Suprapubic skin (tissue), 4 donors: ENCODE results near the gene CST3. TPM values are rescaled to one million over a fixed set of nuclear protein-coding genes. Genes with fewer than 3 reads are reported as not detected.
A peak's percentile ranks its signal among the peaks of the same experiment; 100 is the strongest.

Experiments
- DNase-seq, 2 donors: peaks; one replicate each; pipeline ENCODE4 v3.0.0-alpha.2; 2019; ENCODE audit warnings: low spot score in 2 of 2
- H3K27ac ChIP-seq: fragments of 200-600 bp; sonication (generic); one replicate; pipeline ENCODE4 v1.5.1; 2019
- H3K27me3 ChIP-seq: fragments of 200-600 bp; sonication (generic); one replicate; pipeline ENCODE4 v1.5.1; 2019
- H3K36me3 ChIP-seq: fragments of 200-600 bp; sonication (generic); one replicate; pipeline ENCODE4 v1.5.1; 2019
- H3K4me1 ChIP-seq: fragments of 200-600 bp; sonication (generic); one replicate; pipeline ENCODE4 v1.5.1; 2019
- H3K4me3 ChIP-seq: fragments of 200-600 bp; sonication (generic); one replicate; pipeline ENCODE4 v1.5.1; 2019; ENCODE audit warnings: mild to moderate bottlenecking
- H3K9me3 ChIP-seq: fragments of 200-600 bp; sonication (generic); one replicate; pipeline ENCODE4 v1.5.1; 2019
- EP300 ChIP-seq: sonication (generic); formaldehyde crosslinking; IDR thresholded peaks from one replicate; pipeline ENCODE4 v1.6.1; 2017; ENCODE audit warnings: antibody characterized with exemption
- POLR2A ChIP-seq, 2 donors: fragments of 450-650 bp; IDR thresholded peaks; one replicate each; pipeline ENCODE4 v1.6.1; 2017; ENCODE audit warnings: antibody characterized with exemption in 2 of 2, mild to moderate bottlenecking in 2 of 2, moderate library complexity in 2 of 2
- POLR2AphosphoS5 ChIP-seq, 3 donors: sonication (generic); formaldehyde crosslinking; IDR thresholded peaks; one replicate each; pipeline ENCODE4 v1.6.1; 2017; ENCODE audit warnings: antibody characterized with exemption in 3 of 3
- WGBS: methylation state at CpG from one replicate; pipeline ENCODE4 v1.1.5; 2018; 5-methylcytosine and 5-hydroxymethylcytosine counted together
- total RNA-seq, 4 donors: library from RNA; depleted of rRNA; stranded (reverse); fragments of >200 nt; gene quantifications; one replicate each; pipeline ENCODE4 v1.1.0, GENCODE V29; 2016
- TF ChIP-seq, protein P1 (sequence below), 2 donors: fragments of 200-600 bp in 1 of 2; fragments of 450-650 bp in 1 of 2; sonication (generic) in 1 of 2; IDR thresholded peaks; one replicate each; pipeline ENCODE4 v1.5.1; 2016 to 2019; ENCODE audit warnings: antibody characterized with exemption in 2 of 2, mild to moderate bottlenecking in 1 of 2, moderate library complexity in 1 of 2

The CST3 gene
- total RNA-seq, 4 donors from 2014 or later: 258 to 476 (median 386) TPM

DNA sequence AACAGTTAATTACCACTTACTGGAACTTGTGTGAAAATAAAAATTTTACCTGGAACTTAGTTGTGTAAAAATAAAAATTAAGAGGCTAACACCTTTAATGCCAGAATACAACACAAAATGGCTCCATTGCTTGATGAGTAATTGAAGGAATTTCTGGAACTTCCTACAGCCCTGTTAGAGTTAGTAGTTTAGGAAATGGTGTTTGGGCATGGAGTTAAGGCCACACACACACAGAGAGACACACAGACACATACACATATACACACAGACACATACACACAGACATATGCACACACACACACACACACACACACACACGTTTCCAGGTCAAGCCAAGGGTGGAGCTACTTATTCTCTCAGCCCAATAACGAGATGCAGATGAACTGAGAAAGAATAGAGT lies 20.6 kb upstream of the CST3 start:
- H3K4me1 ChIP-seq: peaks cover 46% of the 10 kb centered on the region
- no peak overlapping the region for H3K4me3 ChIP-seq
- H3K27ac ChIP-seq: no peak overlapping the region
- no peak for DNase-seq
- WGBS: 45% methylated on average over 2 of the region's 2 CpGs
- TF ChIP-seq, protein P1, sequence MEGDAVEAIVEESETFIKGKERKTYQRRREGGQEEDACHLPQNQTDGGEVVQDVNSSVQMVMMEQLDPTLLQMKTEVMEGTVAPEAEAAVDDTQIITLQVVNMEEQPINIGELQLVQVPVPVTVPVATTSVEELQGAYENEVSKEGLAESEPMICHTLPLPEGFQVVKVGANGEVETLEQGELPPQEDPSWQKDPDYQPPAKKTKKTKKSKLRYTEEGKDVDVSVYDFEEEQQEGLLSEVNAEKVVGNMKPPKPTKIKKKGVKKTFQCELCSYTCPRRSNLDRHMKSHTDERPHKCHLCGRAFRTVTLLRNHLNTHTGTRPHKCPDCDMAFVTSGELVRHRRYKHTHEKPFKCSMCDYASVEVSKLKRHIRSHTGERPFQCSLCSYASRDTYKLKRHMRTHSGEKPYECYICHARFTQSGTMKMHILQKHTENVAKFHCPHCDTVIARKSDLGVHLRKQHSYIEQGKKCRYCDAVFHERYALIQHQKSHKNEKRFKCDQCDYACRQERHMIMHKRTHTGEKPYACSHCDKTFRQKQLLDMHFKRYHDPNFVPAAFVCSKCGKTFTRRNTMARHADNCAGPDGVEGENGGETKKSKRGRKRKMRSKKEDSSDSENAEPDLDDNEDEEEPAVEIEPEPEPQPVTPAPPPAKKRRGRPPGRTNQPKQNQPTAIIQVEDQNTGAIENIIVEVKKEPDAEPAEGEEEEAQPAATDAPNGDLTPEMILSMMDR (IDR thresholded peaks at IDR 0.05): no peak
- TF ChIP-seq POLR2A (IDR thresholded peaks at IDR 0.05) (no peak), POLR2AphosphoS5 (IDR thresholded peaks at IDR 0.05) (no peak), EP300 (no peak)
- H3K36me3 ChIP-seq: no peaks in the 10 kb centered on the region
- H3K9me3 ChIP-seq: no peaks in the 10 kb centered on the region
- H3K27me3 ChIP-seq: no peaks in the 10 kb centered on the region

DNA sequence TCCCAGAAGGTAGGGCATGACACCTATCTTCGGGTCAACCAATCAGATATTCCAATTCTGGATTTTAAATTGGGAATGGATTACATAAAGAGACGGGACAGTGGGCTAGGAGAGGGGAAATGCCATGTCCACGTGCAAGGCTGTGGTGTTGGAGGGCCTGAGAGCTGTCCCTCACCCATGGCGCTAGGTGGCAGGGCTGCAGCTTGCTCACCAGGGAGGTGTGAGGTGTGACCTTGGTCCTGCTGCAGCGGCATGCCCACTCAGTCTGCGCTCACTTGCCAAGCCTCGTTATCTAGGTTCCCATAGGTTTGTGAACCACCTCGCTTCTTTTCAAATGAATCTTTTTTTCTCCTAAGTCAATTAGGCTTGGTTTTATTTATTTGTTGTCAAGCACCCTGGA lies 19.4 kb upstream of the CST3 start:
- no peaks in the 10 kb centered on the region for H3K9me3 ChIP-seq
- TF ChIP-seq, protein P1 (IDR thresholded peaks at IDR 0.05): no peak
- TF ChIP-seq POLR2AphosphoS5 (IDR thresholded peaks at IDR 0.05): no peak
- TF ChIP-seq EP300: no peak
- TF ChIP-seq POLR2A (IDR thresholded peaks at IDR 0.05): no peak
- 77% methylated on average over 8 of the region's 8 CpGs for WGBS
- no peak for DNase-seq
- H3K27me3 ChIP-seq: no peaks in the 10 kb centered on the region
- no peak overlapping the region for H3K4me3 ChIP-seq
- H3K36me3 ChIP-seq: no peaks in the 10 kb centered on the region
- no peak overlapping the region for H3K27ac ChIP-seq
- H3K4me1 ChIP-seq: peaks cover 50% of the 10 kb centered on the region

DNA sequence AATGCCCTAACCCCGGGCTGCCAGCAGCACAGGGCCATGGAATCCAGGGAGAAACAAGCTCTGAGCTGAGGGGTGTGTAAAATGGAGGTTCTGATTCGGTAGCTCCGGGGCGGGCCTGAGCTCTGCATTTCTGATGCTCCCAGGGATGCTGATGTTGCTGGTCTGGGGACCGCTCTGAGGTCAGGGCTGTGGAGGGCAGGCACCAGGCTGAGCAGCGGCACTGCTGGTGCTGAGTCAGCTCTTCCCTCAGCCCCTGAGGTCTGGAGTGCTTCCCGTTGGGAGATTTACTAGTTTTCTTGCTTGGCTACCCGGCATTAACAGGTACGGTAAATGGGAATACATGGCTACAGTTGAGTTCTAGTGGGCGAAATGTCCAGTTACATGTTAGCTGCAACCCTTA lies 18.6 kb upstream of the CST3 start:
- Histone ChIP-seq H3K27ac (peak overlapping the region; percentile 81), H3K4me1 (peaks cover 50% of the 10 kb centered on the region), H3K4me3 (no peak overlapping the region), H3K27me3 (no peaks in the 10 kb centered on the region), H3K36me3 (no peaks in the 10 kb centered on the region), H3K9me3 (no peaks in the 10 kb centered on the region)
- WGBS: 68% methylated on average over 6 of the region's 10 CpGs
- TF ChIP-seq POLR2A (IDR thresholded peaks at IDR 0.05): no peak
- TF ChIP-seq POLR2AphosphoS5 (IDR thresholded peaks at IDR 0.05): no peak
- no peak for TF ChIP-seq EP300
- TF ChIP-seq, protein P1 (IDR thresholded peaks at IDR 0.05): no peak
- DNase-seq: no peak

DNA sequence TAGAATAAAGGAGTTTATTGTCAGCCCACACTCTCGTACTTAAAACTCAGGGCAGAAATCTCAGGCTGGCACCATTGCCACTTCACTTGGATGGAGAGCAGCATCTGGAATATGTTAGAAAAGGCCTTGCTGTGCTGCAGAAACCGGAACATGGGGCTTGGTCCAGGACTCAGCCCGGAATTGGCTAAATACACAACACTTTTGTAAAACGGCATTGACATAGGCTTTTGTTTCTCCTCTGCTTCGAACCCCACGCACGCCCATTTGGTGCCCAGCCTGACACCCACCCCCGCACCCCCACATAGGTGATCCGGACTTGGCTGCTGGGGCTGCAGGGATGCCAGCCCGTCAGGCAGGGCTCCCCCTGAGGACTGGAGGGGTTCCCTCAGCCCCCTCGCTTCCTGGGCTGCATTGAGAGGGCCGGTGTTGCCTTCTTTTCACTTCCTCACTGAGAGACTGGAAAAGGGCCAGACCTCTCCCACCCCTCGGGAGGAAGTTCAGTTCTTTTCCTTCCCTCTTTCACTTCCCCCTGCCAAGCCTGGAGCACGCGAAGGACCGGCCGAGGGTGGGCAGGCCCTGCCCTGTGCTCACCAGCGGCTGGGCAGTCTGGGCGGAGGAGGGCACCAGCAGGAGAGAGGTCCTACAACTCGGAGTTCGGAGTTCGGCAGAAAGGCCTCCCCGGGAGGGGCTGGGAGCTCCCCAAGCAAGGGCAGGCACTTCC lies 17.9 kb upstream of the CST3 start:
- Histone ChIP-seq H3K4me1 (peaks cover 50% of the 10 kb centered on the region), H3K4me3 (peak overlapping the region; percentile 31), H3K27me3 (no peaks in the 10 kb centered on the region), H3K36me3 (no peaks in the 10 kb centered on the region), H3K9me3 (no peaks in the 10 kb centered on the region), H3K27ac (peak overlapping the region; percentile 81)
- DNase-seq: no peak
- TF ChIP-seq EP300 (no peak), POLR2AphosphoS5 (IDR thresholded peaks at IDR 0.05) (no peak), POLR2A (IDR thresholded peaks at IDR 0.05) (no peak)
- TF ChIP-seq, protein P1 (IDR thresholded peaks at IDR 0.05): no peak
- WGBS: 62% methylated on average over 22 of the region's 23 CpGs

DNA sequence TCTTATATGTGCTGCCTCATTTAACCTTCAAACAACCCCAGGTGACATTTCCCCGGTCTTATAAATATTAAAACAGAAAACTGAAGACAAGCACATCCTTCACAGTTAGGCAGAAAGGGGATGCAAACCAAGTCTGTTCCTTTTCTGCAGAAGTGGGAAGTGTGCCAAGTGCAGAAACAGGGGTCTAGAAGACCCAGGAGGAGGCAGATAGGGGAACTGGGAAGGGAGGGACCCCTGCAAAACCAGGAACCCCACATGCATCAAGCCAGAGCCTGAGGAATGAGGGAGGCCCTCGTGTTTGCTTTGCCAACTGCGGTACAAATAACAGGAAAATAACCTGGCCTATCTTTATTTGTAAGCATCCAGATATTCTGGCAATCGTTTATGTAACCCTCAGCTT lies 17.0 kb upstream of the CST3 start:
- Histone ChIP-seq H3K9me3 (no peaks in the 10 kb centered on the region), H3K27ac (peak overlapping the region; percentile 81), H3K4me1 (peaks cover 41% of the 10 kb centered on the region), H3K36me3 (no peaks in the 10 kb centered on the region), H3K4me3 (no peak overlapping the region), H3K27me3 (no peaks in the 10 kb centered on the region)
- 53% methylated on average over 4 of the region's 4 CpGs for WGBS
- no peak for DNase-seq
- no peak for TF ChIP-seq EP300

DNA sequence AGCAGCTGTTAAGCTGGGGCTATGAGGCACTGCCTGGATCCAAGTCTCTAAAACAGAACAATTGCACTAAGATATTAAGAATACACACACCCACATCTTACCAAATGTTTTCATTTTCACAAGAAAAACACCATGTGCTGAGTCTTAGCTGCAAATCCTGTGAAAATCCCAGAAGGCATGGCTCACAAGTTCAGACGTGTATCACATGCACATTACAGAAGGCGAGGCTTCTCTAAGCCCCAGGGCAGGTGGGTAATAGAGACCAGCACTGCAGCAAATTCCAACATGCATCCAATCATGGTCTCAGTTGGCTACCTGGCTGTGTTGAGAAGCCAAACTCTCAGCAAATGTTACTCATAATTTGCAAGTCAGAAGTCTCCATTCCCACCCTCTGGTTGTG lies 16.2 kb upstream of the CST3 start:
- Histone ChIP-seq H3K9me3 (no peaks in the 10 kb centered on the region), H3K4me3 (no peak overlapping the region), H3K36me3 (no peaks in the 10 kb centered on the region), H3K27me3 (no peaks in the 10 kb centered on the region), H3K4me1 (peaks cover 41% of the 10 kb centered on the region), H3K27ac (peak overlapping the region; percentile 19)
- no peak for TF ChIP-seq POLR2AphosphoS5 (IDR thresholded peaks at IDR 0.05)
- TF ChIP-seq, protein P1 (IDR thresholded peaks at IDR 0.05): no peak
- TF ChIP-seq EP300: no peak
- no peak for TF ChIP-seq POLR2A (IDR thresholded peaks at IDR 0.05)
- DNase-seq: no peak
- WGBS: 36% methylated on average over 2 of the region's 2 CpGs
